ENCODE results near the gene ARPC3. TPM values are rescaled to one million over a fixed set of nuclear protein-coding genes. Genes with fewer than 3 reads are reported as not detected.
"Not testable (repeated sequence)": the region's sequence is repeated elsewhere in the genome, so short reads cannot be mapped to it uniquely, and the experiment has no call there.

The ARPC3 gene
- total and polyA plus RNA-seq, 9 donors: 75.9 to 253 (median 119) TPM

DNA sequence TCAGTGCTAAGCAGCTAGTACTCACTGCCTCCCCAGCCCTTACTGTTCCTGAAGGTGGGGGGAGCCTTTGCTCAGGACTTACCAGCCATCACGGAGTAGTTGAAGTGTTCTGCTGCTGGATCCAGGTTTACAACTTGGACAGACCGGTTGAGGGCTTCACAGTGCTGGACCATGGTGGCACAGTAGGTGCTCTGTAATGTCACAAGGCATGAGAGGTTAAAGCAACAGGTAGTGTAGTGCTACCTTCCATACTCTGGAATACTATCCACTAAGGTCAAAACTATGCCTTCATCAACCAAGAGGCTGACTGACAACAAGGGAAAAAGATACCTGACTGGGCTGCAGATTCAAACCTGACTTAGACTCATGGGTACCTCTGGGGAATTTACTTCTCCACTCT, 14.9 kb upstream of the ARPC3 start:
- H3K27me3 ChIP-seq: no peaks in the 10 kb centered on the region
- TF ChIP-seq EP300 (IDR thresholded peaks at IDR 0.05): no peak
- TF ChIP-seq, protein P1, sequence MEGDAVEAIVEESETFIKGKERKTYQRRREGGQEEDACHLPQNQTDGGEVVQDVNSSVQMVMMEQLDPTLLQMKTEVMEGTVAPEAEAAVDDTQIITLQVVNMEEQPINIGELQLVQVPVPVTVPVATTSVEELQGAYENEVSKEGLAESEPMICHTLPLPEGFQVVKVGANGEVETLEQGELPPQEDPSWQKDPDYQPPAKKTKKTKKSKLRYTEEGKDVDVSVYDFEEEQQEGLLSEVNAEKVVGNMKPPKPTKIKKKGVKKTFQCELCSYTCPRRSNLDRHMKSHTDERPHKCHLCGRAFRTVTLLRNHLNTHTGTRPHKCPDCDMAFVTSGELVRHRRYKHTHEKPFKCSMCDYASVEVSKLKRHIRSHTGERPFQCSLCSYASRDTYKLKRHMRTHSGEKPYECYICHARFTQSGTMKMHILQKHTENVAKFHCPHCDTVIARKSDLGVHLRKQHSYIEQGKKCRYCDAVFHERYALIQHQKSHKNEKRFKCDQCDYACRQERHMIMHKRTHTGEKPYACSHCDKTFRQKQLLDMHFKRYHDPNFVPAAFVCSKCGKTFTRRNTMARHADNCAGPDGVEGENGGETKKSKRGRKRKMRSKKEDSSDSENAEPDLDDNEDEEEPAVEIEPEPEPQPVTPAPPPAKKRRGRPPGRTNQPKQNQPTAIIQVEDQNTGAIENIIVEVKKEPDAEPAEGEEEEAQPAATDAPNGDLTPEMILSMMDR (IDR thresholded peaks at IDR 0.05): no peak
- TF ChIP-seq POLR2A (IDR thresholded peaks at IDR 0.05): no peak
- H3K9me3 ChIP-seq: no peaks in the 10 kb centered on the region
- H3K4me1 ChIP-seq (ENCODE audit: insufficient read depth): peaks cover 8% of the 10 kb centered on the region
- H3K36me3 ChIP-seq: no peaks in the 10 kb centered on the region
- no peak overlapping the region for H3K4me3 ChIP-seq
- WGBS, 3 donors: 79 to 85% (median 82%) methylated on average over 2 of the region's 2 CpGs
- DNase-seq: no peak
- intact Hi-C loops (cut with DNase I): loop anchor here in 2 of 4 donors (5.0 to 10.0 kb wide), 3 partner anchors 137 to 422 kb away; no protein-coding TSS in a partner anchor
- no peak overlapping the region for H3K27ac ChIP-seq

DNA sequence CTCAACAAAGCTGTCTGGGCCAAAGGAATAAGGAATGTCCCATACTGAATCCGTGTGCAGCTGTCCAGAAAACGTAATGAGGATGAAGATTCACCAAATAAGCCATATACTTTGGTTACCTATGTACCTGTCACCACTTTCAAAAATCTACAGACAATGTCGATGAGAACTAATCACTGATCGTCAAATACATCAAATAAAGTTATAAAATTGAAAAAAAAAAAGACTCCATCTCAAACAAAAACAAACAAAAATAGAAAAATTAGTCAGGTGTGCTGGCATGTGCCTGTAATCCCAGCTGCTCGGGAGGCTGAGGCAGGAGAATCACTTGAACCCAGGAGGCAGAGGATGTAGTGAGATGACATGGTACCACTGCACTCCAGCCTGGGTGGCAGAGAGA, 11.1 kb upstream of the ARPC3 start:
- not testable (repeated sequence) for H3K27me3 ChIP-seq; H3K4me1 ChIP-seq (ENCODE audit: insufficient read depth); H3K4me3 ChIP-seq; H3K9me3 ChIP-seq; H3K36me3 ChIP-seq; H3K27ac ChIP-seq; DNase-seq
- intact Hi-C loops (cut with DNase I): loop anchor here in 1 of 4 donors (10.0 kb wide), 1 partner anchor 424 kb away; no protein-coding TSS in a partner anchor
- WGBS, 3 donors: 86 to 90% (median 88%) methylated on average over 5 of the region's 5 CpGs

DNA sequence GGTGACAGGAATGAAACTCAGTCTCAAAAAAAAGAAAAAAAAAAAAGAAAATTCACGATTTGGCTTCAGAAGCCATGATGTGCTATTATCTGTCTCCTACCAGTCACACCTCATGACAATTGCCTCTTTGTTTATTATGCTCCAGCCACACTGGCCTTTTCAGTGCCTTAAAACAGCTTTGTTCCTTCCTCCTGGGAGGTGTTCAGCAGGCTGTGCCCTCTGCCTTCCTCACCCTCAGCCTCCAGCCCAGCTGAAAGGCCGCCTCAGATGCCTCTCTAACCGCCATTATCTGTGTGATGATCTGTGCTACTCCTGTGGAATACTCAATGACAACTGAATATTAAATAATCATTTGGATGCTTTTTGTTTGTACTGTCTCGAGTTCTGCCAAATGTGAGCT, 8.6 kb upstream of the ARPC3 start:
- H3K4me1 ChIP-seq (ENCODE audit: insufficient read depth): no peaks in the 10 kb centered on the region
- 89 to 93% (median 92%) methylated on average over 4 of the region's 4 CpGs for WGBS, 3 donors
- H3K9me3 ChIP-seq: no peaks in the 10 kb centered on the region

DNA sequence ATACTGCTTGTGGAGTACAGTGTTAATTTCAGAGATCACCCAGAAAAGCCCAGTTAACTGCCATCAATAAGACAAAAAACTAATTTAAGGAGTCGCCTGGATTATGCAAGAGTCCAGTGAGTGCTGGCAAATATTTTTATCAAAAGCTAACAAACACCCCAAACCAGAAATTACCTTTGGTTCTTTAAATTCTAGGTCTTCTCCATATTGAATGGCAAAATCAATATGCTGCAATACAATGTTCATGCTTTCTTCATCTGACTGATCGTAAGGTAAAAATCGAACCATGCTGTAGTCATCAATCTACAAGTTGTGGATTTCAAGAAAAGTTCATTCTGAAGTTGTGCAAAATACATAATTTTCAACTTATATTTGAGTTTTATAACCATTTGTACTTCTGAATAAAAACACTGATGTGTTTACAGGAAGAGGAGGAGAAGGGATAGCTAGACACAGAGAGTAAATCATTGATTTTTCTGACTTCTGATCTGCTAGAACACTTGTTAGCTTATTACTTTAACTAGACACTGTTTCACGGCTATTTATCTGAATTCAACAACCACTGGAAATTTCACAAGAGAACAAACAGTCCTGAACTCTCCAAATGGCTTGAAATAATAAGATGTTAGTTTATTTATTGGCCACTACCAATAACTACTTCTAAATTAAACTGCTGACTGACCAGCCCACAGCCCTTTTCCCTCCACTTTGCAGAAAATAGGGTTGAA, 3.6 kb upstream of the ARPC3 start:
- Histone ChIP-seq H3K4me1 (ENCODE audit: insufficient read depth) (peaks cover 4% of the 10 kb centered on the region), H3K27ac (no peak overlapping the region), H3K27me3 (no peaks in the 10 kb centered on the region), H3K36me3 (no peaks in the 10 kb centered on the region), H3K4me3 (no peak overlapping the region), H3K9me3 (no peaks in the 10 kb centered on the region)
- no peak for TF ChIP-seq EP300 (IDR thresholded peaks at IDR 0.05)
- TF ChIP-seq, protein P1 (IDR thresholded peaks at IDR 0.05): no peak
- no peak for TF ChIP-seq POLR2A (IDR thresholded peaks at IDR 0.05)
- 86 to 90% (median 89%) methylated on average over 4 of the region's 4 CpGs for WGBS, 3 donors
- DNase-seq: no peak
- intact Hi-C loops (cut with DNase I): loop anchor here in 2 of 4 donors (5.0 to 10.0 kb wide), 5 partner anchors 144 to 434 kb away; no protein-coding TSS in a partner anchor

More for the DNA sequence above, 8.6 kb upstream of the ARPC3 start:
- no peak for DNase-seq
- Histone ChIP-seq H3K27me3 (no peaks in the 10 kb centered on the region), H3K36me3 (no peaks in the 10 kb centered on the region), H3K4me3 (no peak overlapping the region), H3K27ac (no peak overlapping the region)
- intact Hi-C loops (cut with DNase I): loop anchor here in 2 of 4 donors (10.0 kb wide), 2 partner anchors 236 to 426 kb away; no protein-coding TSS in a partner anchor
- TF ChIP-seq EP300 (IDR thresholded peaks at IDR 0.05) (no peak), POLR2A (IDR thresholded peaks at IDR 0.05) (no peak)
- TF ChIP-seq, protein P1 (IDR thresholded peaks at IDR 0.05): no peak

DNA sequence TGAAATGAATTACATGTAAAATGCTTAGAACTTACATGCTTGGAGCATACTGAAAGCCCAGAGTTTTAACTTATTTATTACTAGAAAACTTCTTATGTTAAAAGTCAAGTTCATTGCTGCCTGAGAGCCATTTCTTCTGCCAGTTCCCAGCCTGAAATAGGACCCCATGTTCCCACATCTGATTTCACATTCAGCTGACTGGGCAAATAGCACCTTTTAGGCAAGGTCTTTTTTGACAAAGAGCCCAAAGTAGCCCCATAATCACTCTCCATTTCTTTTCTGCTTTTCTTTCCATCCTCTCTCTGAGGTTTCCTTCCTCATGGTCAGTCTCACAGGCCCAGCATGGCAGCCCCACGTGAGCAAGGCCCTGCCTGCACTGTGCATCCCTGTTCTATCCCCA, 1.1 kb upstream of the ARPC3 start:
- WGBS, 3 donors: 41 to 59% (median 52%) methylated on average over 1 of the region's 1 CpG
- intact Hi-C loops (cut with DNase I): loop anchor here in 2 of 4 donors (5.0 to 10.0 kb wide), 5 partner anchors 146 to 436 kb away; no protein-coding TSS in a partner anchor
- no peak for DNase-seq
- H3K9me3 ChIP-seq: no peaks in the 10 kb centered on the region
- H3K27ac ChIP-seq: no peak overlapping the region
- no peaks in the 10 kb centered on the region for H3K27me3 ChIP-seq
- H3K4me1 ChIP-seq (ENCODE audit: insufficient read depth): peaks cover 4% of the 10 kb centered on the region
- H3K4me3 ChIP-seq: no peak overlapping the region
- no peaks in the 10 kb centered on the region for H3K36me3 ChIP-seq
- TF ChIP-seq POLR2A (IDR thresholded peaks at IDR 0.05): no peak
- TF ChIP-seq, protein P1 (IDR thresholded peaks at IDR 0.05): no peak
- no peak for TF ChIP-seq EP300 (IDR thresholded peaks at IDR 0.05)

Measured in ovary (tissue), 9 donors.